A673 (cell line): Measurements from ENCODE around the gene OR8B12.

Experiments
- CTCF ChIP-seq: fragments of 300-800, 200-600 bp; sonication (generic); conservative IDR thresholded peaks from 2 replicates; pipeline ENCODE4 v1.5.1; 2017; ENCODE audit warnings: low read depth, mild to moderate bottlenecking, antibody characterized with exemption, low read length, moderate library complexity, mixed read lengths
- EZH2 ChIP-seq: fragments of 200-600 bp; sonication (generic); IDR thresholded peaks from 2 replicates; pipeline ENCODE4 v1.6.1; 2017; ENCODE audit warnings: borderline replicate concordance, low read depth, mild to moderate bottlenecking, mixed read lengths, antibody characterized with exemption, low read length; ENCODE audit not compliant: poor library complexity, severe bottlenecking

GRCh38 chr11:124518989-124519451 lies 24.4 kb downstream of the OR8B12 start:
- TF ChIP-seq CTCF (no peak), EZH2 (no peak)
